Stimulated activated CD8-positive, alpha-beta memory T cell treated with anti-CD3 and anti-CD28 coated beads, Interleukin-7, amount 100 ng/mL, for 4 hours (primary cell): ENCODE data around the gene EYS.

Source experiments
- DNase-seq, 2 donors: peaks; one replicate each; pipeline ENCODE4 v3.0.0-alpha.2; 2020; ENCODE audit warnings: low read depth in 2 of 2

Gene EYS

DNA sequence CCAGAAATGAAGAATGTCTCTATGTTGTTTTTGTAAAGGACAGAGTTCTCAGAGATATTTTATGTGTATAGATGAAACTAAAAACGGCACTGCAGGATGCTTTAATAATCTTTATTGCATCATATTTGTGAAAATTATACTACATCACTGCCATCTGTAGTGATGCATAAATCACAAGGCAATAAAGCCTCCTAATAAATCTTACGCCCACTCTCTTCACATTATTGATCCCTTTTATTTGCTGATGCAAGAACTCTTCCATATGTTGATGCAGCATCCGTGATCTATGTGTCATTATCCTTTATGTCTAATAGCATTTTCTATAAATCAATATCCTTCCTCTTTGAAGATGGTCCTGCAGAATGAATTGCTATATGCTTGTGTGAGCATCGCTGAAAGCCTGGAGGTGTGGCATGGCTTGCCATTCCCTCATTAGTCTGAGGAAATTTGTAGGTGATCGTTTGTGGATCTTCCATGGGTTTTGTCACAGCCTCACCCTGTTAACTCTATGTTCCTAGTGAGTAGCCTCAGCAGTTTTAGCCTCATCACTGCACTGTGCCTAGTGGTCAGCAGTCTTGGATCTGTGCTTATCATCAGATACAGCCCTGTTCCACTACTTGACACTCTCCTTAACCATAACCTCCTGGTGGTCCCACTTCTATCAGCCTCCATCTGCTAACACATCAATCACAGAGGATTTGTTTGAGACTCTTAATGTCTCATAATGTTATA, 983.5 kb downstream of the EYS start:
- DNase-seq: no peak

DNA sequence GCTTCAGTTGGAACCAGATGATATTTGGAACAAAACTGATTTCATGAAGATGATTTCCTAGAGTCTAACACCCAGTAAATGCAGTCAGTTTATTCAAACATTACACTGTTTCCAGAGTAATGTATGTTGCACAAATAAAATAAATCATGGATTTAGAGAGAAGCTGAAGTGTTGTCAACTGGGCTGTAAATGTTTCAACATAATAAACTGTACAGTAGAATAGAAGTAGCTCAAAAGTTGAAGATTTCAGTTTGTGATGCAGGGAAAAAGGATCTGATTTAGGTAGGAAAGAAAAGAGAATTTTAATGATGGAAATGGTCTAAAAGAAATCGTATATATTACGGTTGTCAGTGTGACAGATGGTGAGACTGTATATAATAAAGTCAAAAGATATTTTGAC, 985.2 kb downstream of the EYS start:
- no peak for DNase-seq

DNA sequence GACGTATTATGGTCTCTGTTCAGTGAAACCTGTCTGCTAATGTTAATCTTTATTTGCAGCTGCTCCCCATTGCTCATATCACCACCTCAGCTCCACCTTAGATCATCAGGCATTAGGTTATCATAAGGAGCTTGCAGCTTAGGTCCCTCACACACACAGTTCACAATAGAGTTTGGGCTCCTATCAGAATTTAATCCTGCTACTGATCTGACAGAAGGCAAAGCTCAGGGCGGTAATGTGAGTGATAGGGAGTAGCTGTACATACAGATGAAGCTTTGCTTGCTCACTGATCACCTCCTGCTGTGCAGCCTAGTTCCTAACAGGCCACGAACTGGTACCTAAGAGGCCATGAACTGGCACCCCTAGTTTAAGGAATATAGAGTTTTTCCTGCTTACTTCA, 989.7 kb downstream of the EYS start:
- DNase-seq: no peak

DNA sequence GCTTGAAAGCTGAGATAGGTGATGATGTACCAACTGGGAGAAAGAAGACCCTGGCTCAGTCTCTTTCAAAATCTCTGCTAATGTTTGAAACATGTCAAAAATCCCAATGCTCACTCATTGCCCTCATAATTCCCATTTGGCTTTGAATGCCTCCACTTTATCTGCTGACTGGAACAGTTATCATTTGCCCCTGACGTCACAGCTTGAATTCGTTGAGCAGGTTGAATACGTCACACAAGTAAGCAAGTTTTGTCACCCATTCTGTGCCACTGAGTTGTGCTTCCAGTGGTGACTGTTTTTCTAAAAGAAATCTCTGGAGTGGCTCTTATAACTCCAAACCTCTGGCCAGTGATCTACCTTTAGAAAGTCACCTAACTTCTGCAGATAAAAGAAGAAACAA, 991.4 kb downstream of the EYS start:
- DNase-seq: no peak

DNA sequence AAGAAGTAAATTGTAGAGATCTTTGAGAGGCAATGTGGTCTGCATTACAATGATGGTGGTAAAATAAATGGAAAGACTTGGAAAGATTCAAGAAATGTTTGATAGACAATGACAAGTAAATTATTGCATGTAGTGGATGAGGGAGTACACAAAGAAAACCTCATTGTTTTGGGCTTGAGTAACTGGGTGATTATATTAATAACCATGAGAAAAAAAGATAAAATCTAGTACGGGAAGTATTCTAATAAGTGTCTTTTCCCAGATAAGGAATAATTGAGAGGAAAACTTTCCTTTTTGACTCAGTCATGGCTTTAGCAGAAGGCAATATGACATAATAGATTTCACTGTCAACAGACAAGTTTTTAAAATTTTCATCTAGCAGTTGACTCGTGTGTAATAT, 993.0 kb downstream of the EYS start:
- no peak for DNase-seq

DNA sequence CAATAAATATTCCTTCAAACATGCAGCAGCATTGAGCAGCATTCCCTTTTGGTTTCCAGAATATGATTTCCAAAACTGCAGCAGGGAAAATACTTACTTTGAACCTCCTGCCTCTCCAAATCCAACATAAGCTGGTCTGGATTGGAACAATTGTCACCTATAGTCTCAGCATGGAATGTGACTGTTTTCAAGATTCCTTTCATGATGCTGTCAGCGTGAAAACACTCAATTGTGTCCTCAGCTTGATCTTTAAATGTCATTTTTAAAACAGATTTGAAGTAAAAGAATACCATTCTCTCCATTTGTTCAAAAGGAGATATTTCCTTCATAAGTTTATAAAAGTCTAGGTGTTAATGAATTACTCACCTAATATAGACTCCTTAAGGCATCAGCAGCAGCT, 993.9 kb downstream of the EYS start:
- no peak for DNase-seq

DNA sequence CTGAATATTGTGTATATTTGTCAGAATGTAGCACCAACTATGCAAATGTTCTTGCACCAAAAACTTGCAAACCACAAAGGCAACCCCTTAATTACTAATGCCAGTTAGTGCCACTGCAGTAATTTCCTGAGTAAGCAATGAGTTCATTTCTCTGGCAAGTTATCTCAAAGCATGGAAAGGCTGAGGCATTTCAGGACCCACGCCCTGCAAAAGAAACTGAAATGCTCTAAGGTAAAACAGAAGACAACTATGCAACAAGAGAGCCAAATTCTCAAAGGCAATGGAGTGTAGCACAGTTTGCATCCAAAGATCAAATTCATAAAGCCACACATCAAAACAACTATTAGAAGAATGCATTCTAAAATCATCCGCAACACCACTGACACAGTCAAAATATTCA, 994.4 kb downstream of the EYS start:
- DNase-seq: no peak

DNA sequence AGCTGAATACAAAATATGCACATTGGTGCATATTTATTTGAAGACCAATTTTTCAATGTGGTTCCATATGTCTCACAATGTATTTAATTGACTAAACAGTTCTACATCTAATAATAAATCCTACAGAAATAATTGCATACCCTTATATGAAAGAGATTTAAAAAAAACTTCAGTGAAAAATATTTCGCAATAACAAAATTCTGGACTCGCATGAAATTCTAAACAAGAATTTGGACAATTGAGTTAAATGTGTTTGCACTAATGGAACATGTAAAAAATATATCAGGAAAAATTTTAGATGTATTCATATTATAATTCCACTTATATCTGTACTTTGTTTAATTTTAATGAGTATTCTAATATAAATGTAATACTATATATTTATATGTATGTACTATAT, 1003.1 kb downstream of the EYS start:
- DNase-seq: no peak

DNA sequence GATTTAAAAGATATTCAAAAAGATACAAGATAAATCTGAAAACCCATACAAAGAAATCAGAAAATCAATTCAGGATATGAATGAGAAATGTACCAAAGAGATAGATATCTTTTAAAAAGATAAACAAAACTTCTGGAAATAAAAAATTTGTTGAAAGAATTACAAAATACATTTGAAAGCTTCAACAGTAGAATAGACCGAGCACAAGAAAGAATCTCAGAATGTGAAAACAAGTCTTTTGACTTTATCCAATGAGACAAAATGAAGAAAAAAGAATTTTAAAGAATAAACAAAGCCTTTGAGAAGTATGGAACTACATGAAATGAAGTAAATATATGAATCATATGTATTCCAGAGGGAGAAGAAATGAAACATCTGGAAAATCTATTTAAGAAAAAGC, 1011.0 kb downstream of the EYS start:
- DNase-seq: no peak

DNA sequence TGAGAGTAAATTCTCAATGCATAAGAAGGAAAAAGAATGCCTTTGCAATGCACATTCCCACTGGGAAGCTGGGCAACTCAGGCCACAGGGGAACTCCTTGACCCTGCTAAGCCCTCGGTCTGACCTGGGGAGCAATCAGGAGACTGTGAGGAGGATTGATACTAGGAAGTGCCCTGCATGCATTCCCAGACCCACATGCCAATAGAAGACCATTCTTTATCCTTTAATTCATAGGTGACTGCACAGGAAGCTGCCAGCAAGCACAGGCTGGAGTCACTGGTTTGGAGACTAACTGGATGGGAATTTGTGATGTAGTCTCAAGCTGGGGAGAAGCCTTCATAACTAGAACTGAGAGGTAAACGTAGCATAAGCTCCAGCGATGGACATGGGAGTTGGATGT, 1012.7 kb downstream of the EYS start:
- no peak for DNase-seq

DNA sequence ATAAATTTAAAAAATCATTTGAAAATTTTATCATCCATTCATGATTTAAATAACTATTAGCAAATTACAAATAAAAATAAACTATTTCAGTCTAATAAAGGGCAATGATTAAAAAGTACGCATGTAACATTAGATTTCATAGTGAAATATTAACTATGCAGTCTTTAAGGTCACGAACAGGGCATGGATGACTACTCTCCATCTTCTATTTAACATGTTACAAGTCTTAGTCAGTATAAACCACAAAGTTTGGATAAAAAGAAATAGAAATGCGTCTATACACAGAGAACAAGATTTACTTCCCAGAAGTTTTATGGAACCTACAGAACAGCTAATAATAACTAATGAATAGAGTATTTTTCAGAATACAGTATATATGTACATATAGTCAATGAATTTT, 1016.0 kb downstream of the EYS start:
- DNase-seq: no peak

DNA sequence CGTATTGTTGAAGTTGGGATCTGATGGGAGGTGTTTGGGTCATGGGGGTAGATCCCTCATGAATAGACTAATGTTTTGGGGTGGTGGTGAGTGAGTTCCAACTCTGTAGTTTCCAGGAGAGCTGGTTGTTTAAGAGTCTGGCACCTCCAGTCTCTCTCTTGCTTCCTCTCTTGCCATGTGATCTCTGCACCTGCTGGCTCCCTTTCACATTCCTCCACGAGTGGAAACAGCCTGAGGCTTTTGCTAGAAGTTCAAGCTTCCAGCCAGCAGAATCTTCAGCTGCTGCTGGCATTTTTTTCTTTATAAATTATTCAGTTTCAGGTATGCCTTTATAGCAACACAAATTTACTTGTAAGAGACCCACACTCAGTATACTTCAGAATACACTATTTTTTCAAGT, 1021.6 kb downstream of the EYS start:
- no peak for DNase-seq

DNA sequence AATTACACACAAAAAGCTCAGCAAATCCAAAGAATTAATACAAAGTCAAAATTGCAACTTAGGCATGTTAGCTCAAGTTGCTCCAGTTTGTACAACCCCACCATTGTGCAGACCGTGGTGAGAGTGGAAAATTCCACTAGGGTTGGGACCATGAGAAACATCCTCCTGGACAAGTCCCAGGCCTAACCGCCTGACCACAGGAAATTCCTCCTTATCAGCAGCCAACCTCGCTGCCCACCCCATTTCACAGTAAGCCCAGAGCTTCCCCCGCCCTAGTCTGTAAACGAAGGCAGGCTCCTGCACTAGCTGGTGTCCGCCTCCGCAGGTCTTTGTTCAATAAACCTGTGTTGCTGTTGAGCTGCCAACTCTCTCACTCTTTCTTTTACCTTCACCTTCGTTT, 1023.3 kb downstream of the EYS start:
- DNase-seq: no peak

DNA sequence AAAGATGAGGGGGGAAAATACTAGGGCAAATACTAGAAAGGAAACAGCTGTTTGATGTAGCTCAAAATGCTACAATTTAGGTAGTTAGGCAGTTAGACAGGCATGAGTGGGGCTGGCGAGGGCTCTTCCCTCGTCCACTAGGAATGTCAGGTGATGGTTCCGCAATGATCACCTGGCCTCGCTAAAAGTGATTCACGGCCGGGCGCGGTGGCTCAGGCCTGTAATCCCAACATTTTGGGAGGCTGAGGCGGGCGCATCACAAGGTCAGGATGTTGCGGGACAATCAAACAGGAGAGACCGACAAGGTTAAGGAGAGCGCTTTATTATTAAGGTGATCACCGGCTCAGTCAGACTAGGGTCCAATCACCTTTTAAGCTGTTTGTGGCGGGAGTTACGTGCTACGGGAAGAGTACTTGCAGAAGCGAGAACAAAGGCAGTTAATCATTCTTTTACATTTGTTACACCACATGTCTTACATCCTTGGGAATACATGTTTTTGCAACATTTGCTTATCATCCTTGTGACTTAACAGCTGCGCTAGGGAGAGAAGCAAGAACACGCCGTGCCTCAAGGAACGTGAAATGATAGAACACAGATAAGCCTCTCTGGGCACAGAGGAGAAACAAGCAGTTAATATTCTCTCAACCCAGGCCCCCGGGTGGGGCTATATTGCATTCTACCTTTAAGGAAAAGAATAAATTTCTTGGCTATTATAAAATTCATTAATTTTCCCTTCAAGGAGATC, 1025.4 kb downstream of the EYS start:
- no peak for DNase-seq

DNA sequence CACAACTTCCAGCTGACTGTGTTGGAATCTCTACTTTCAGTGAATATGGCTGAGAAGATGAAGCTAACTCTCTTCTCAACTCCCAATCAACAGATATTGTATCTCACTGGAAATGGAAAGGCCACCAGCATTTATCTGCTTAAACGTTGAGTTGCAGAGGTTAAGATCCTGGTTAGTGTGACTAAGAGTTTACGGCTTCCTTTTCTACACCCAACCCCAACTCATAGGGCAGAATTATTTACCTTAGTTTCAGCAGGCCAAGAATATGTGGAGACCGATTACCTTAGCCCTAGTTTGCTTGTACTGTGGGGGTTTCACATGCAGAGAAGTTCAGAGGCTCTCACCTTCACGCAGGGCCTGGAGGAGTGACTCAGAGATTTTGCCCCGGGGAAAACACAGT, 1026.6 kb downstream of the EYS start:
- DNase-seq: no peak

DNA sequence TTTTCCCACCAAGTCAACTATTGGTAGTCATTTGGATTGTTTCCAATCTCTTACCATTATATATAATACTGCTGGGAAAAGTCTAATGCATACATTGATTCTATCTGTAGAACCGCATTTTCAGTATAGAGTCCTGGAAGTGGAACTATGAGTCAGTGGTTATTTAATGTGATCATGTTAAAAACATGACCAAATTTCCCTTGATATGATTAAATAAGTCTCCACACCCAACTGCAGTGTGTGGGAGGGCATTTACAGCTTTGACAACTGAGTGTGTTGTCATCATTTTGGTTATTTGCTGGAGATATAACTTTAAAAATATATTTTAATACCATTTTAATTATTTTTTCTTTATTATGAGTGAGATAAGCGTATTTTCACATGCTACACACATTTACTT, 1027.6 kb downstream of the EYS start:
- DNase-seq: no peak

DNA sequence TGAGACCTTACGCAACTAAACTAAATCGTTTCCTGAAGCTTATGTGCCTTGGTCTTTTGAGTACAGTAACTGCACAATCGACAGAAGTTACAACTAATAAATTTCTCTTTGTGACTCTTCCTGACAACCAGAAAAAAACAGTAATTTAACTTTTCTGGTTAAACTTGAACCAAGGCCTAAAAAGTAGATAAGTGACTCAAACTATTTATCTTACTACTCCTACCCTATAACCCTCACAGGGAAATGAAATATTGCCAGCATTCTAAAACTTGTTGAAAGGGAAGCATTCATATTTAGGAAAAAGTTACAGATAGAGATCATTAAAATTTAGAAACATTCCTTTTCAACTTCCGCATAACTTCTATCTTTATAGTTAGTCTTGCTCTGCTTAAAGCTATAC, 1034.4 kb downstream of the EYS start:
- no peak for DNase-seq

DNA sequence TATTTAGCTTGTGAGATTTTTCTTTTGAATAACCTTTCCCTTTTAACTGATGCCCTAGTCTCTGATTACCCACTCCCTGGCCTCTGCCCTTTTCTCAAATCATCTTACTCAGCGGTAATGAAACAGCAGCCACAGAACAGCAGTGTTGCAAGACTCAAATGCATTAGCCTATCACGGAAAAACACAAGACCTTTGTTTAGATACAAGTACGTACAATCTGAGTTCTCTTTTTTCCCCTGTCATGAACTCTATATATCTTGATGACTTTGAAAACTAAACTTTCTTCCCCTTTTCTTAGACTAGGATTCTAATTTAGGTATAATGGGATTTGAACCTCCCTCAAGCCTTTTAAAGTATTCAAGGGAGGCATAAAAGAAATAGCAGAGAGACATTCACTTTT, 1034.9 kb downstream of the EYS start:
- DNase-seq: no peak

DNA sequence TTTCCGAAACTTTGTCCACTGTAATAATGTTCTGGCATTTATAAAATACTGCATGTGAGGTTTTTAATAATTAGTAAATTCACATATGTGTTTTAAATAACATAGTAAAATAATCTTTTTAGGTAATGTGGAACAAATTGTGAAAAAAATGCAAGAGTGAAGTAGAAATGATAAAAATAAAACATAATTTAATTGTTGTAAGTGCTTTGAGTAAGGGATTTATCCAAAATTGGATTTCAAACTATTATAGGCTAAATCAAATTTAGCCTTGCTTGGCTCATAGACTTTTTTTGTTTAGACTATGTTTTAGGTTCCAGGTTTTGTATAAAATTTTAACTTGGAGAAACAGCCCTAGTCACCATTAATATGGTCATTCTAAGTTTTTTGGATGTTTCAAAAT, 1041.9 kb downstream of the EYS start:
- no peak for DNase-seq

DNA sequence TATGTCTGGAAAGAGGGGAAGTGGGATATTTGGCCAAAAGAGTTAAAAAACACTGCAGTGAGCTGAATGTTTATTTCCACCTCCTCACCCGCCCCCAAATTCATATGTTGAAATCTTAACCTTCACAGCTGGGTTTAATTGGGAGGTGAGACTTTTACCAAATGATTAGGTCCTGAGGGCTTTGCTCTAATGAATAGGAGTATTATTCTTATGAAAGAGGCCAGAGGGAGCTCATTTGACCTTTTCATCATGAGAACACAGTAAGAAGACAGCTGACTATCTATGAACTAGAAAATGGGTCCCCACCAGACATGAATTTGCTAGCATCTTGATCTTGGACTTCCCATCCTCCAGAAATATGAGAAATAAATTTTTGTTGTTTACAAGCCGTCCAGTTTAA, 1042.5 kb downstream of the EYS start:
- no peak for DNase-seq

DNA sequence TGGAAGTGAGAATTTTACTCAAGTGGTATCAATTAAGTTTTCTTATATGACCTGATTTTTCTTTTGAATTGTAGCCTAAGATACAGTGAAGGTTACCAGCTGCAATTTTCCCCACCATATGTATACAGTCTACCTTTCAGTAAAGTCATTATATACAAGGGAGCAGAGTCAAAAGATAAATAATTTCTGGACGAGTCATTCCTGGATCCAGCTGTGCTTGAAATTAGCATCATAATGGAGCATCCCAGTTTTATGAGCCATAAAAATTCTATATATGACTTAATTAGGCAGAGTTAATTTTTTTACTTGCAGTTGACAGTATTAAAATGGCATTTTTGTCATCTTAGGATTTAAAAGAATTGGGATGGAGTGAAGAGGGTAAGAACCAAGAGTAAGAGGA, 1063.0 kb downstream of the EYS start:
- no peak for DNase-seq

DNA sequence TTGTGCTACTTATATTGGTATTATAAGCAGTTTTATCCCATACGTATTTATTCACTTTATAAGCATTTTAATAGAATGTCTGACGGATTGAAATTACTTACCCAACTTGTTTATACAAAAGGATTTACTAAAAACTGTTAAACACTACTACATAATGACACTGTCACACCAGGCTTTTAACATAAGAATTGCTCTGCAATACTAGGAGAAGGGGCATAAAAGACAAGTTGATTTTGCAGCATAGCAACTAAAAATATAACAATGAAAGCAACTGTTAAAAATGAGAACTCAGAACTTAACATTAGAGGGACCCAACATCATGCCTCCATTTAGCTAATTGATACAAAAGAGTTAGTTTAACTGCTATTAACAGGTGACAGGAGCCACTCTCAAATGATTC, 1076.1 kb downstream of the EYS start:
- DNase-seq: no peak

DNA sequence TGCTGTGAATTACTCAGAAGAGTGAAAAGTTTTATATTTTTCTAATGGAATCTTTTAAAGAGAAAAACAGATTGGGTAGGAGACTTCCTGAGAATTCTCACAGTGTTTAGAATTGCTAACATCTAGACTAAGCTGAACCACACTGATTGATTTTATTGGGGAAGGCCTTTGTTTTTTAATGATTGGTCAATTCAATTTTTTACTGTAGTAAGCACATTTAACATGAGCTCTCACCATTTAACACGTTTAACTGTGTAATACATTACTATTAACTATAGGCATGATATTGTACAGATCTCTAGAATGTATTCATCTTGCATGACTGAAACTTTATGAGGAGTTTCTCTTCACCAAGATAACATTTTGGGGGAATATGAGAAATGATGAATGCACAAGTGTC, 1084.1 kb downstream of the EYS start:
- DNase-seq: no peak

DNA sequence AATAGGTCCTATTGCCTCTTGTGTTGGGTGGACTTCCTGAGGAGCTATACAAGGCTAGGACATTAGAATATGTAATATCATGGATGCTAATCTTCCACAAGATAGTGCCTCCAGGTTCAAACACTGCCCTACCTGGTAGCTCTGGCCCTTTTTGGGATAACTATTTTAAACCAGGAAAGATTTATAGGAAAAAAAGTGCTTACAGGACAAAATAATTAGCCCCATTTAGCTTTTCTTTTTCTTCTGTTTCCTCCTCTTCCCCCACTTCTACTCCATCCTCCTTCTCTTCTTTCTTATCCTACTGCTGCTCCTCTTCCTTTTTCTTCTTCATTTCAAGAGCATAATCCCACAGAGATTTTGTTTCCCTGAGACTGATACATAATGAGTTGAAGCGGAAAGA, 1104.0 kb downstream of the EYS start:
- DNase-seq: no peak
